Subcutaneous abdominal adipose tissue (tissue), 5 donors: ENCODE measurements around the gene PAPLN.

ENCODE experiments used
- H3K27ac ChIP-seq: one replicate; pipeline ENCODE4 v1.7.0; 2013; ENCODE audit warnings: low read depth, mild to moderate bottlenecking, inconsistent platforms, low read length, moderate library complexity
- H3K27me3 ChIP-seq, 5 donors: one replicate each; pipeline ENCODE4 v1.7.0; 2013; ENCODE audit warnings: low read length in 5 of 5, inconsistent platforms in 1 of 5; ENCODE audit not compliant: control insufficient read depth in 5 of 5, insufficient read depth in 4 of 5
- H3K36me3 ChIP-seq, 5 donors: one replicate each; pipeline ENCODE4 v1.7.0; 2013; ENCODE audit warnings: low read length in 5 of 5; ENCODE audit not compliant: control insufficient read depth in 5 of 5, insufficient read depth in 5 of 5
- H3K4me1 ChIP-seq, 5 donors: one replicate each; pipeline ENCODE4 v1.7.0; 2013; ENCODE audit warnings: low read length in 5 of 5, mild to moderate bottlenecking in 3 of 5, moderate library complexity in 1 of 5; ENCODE audit not compliant: control insufficient read depth in 5 of 5, insufficient read depth in 5 of 5
- H3K4me3 ChIP-seq, 5 donors: one replicate each; pipeline ENCODE4 v1.7.0; 2013; ENCODE audit warnings: low read length in 5 of 5, low read depth in 1 of 5
- H3K9ac ChIP-seq, 5 donors: one replicate each; pipeline ENCODE4 v1.7.0; 2013; ENCODE audit warnings: low read length in 5 of 5, mild to moderate bottlenecking in 4 of 5, moderate library complexity in 3 of 5
- H3K9me3 ChIP-seq, 5 donors: one replicate each; pipeline ENCODE4 v1.7.0; 2013; ENCODE audit warnings: low read length in 5 of 5; ENCODE audit not compliant: control insufficient read depth in 5 of 5
- donor health status: healthy.
- donor health status: healthy.
- donor health status: healthy.
- donor health status: healthy.
- donor health status: healthy.

PAPLN gene

GRCh38 chr14:73236752-73237218, 521 bp upstream of the PAPLN start:
- no peak overlapping the region for H3K9ac ChIP-seq
- H3K4me3 ChIP-seq: peak overlapping the region in 4 of 5 donors; percentile 2 to 68 (median 56)
- H3K27ac ChIP-seq: no peak overlapping the region
- peaks cover 5 to 63% (median 48%) of the 10 kb centered on the region in 5 donors for H3K4me1 ChIP-seq
- no peaks in the 10 kb centered on the region for H3K36me3 ChIP-seq
- H3K9me3 ChIP-seq: no peaks in the 10 kb centered on the region
- peaks cover 2 to 25% (median 18%) of the 10 kb centered on the region in 5 donors for H3K27me3 ChIP-seq

- H3K36me3 ChIP-seq: no peaks in the 10 kb centered on the region
- H3K4me1 ChIP-seq: peaks cover 9 to 62% (median 48%) of the 10 kb centered on the region in 5 donors
- peak overlapping the region in 4 of 5 donors; percentile 32 to 68 (median 56) for H3K4me3 ChIP-seq
- no peak overlapping the region for H3K27ac ChIP-seq
- H3K27me3 ChIP-seq: peaks cover 2 to 21% (median 18%) of the 10 kb centered on the region in 5 donors
- peak overlapping the region in 1 of 5 donors; percentile 38 for H3K9ac ChIP-seq
- no peaks in the 10 kb centered on the region for H3K9me3 ChIP-seq
These were observed 599 bp downstream of the PAPLN start for GRCh38 chr14:73237786-73238423.

GRCh38 chr14:73238424-73238852, 1.1 kb downstream of the PAPLN start:
- Histone ChIP-seq H3K4me3 (peak overlapping the region in 4 of 5 donors; percentile 32 to 68 (median 56)), H3K27ac (no peak overlapping the region), H3K4me1 (peaks cover 9 to 62% (median 48%) of the 10 kb centered on the region in 5 donors), H3K9me3 (no peaks in the 10 kb centered on the region), H3K9ac (peak overlapping the region in 1 of 5 donors; percentile 38), H3K36me3 (no peaks in the 10 kb centered on the region), H3K27me3 (peaks cover 2 to 21% (median 18%) of the 10 kb centered on the region in 5 donors)

GRCh38 chr14:73238941-73239340, 1.6 kb downstream of the PAPLN start:
- peak overlapping the region in 2 of 5 donors; percentile 1 to 46 for H3K4me3 ChIP-seq

GRCh38 chr14:73239393-73240241, 2.3 kb downstream of the PAPLN start:
- Histone ChIP-seq H3K4me1 (peaks cover 9 to 62% (median 48%) of the 10 kb centered on the region in 5 donors), H3K27me3 (peaks cover under 1 to 21% (median 13%) of the 10 kb centered on the region in 5 donors), H3K9ac (peak overlapping the region in 1 of 5 donors; percentile 7)

More at GRCh38 chr14:73238941-73239340, 1.6 kb downstream of the PAPLN start:
- Histone ChIP-seq H3K36me3 (no peaks in the 10 kb centered on the region), H3K27me3 (peaks cover 2 to 21% (median 18%) of the 10 kb centered on the region in 5 donors), H3K9ac (no peak overlapping the region), H3K27ac (no peak overlapping the region), H3K4me1 (peaks cover 9 to 62% (median 48%) of the 10 kb centered on the region in 5 donors), H3K9me3 (no peaks in the 10 kb centered on the region)

GRCh38 chr14:73240816-73241480, 3.6 kb downstream of the PAPLN start:
- H3K4me1 ChIP-seq: peaks cover 9 to 66% (median 50%) of the 10 kb centered on the region in 5 donors
- no peaks in the 10 kb centered on the region for H3K9me3 ChIP-seq
- H3K9ac ChIP-seq: no peak overlapping the region
- H3K27ac ChIP-seq: no peak overlapping the region
- H3K27me3 ChIP-seq: peaks cover 0 to 21% (median 11%) of the 10 kb centered on the region in 5 donors
- no peaks in the 10 kb centered on the region for H3K36me3 ChIP-seq
- no peak overlapping the region for H3K4me3 ChIP-seq

More at GRCh38 chr14:73239393-73240241, 2.3 kb downstream of the PAPLN start:
- no peak overlapping the region for H3K27ac ChIP-seq
- H3K36me3 ChIP-seq: no peaks in the 10 kb centered on the region
- H3K4me3 ChIP-seq: peak overlapping the region in 3 of 5 donors; percentile 39 to 58 (median 47)
- no peaks in the 10 kb centered on the region for H3K9me3 ChIP-seq

- Histone ChIP-seq H3K27ac (no peak overlapping the region), H3K4me3 (no peak overlapping the region), H3K4me1 (peaks cover 9 to 70% (median 53%) of the 10 kb centered on the region in 5 donors), H3K9me3 (no peaks in the 10 kb centered on the region), H3K36me3 (no peaks in the 10 kb centered on the region), H3K9ac (no peak overlapping the region), H3K27me3 (peaks cover 0 to 21% (median 11%) of the 10 kb centered on the region in 5 donors)
These were observed 4.3 kb downstream of the PAPLN start for GRCh38 chr14:73241481-73242165.

GRCh38 chr14:73242357-73242901, 5.1 kb downstream of the PAPLN start:
- no peak overlapping the region for H3K27ac ChIP-seq
- H3K4me1 ChIP-seq: peaks cover 6 to 65% (median 54%) of the 10 kb centered on the region in 5 donors
- H3K27me3 ChIP-seq: peaks cover 0 to 15% (median 6%) of the 10 kb centered on the region in 5 donors
- no peaks in the 10 kb centered on the region for H3K9me3 ChIP-seq
- H3K36me3 ChIP-seq: no peaks in the 10 kb centered on the region
- peak overlapping the region in 1 of 5 donors; percentile 63 for H3K9ac ChIP-seq
- H3K4me3 ChIP-seq: peak overlapping the region in 1 of 5 donors; percentile 22

GRCh38 chr14:73243341-73243740, 6.0 kb downstream of the PAPLN start:
- Histone ChIP-seq H3K4me3 (no peak overlapping the region), H3K9ac (peak overlapping the region in 1 of 5 donors; percentile 16), H3K27ac (no peak overlapping the region), H3K9me3 (no peaks in the 10 kb centered on the region), H3K36me3 (no peaks in the 10 kb centered on the region), H3K4me1 (peaks cover 6 to 60% (median 46%) of the 10 kb centered on the region in 5 donors), H3K27me3 (peaks cover 0 to 8% (median 3%) of the 10 kb centered on the region in 5 donors)
